Body of pancreas (tissue), 4 donors: ENCODE data around the gene MOBP.

Source experiments
- POLR2A ChIP-seq, 3 donors: fragments of 450-650 bp; IDR thresholded peaks; one replicate each; pipeline ENCODE4 v1.6.1; 2016; ENCODE audit warnings: antibody characterized with exemption in 3 of 3, mild to moderate bottlenecking in 2 of 3
- TF ChIP-seq, protein P1 (sequence below), 7 experiments: fragments of 450-650 bp in 4 of 7; fragments of 200-600 bp in 3 of 7; sonication (generic) in 3 of 7; IDR thresholded peaks; one replicate each; pipeline ENCODE4 v1.5.1; 2016 to 2019; ENCODE audit warnings: antibody characterized with exemption in 7 of 7

DNA sequence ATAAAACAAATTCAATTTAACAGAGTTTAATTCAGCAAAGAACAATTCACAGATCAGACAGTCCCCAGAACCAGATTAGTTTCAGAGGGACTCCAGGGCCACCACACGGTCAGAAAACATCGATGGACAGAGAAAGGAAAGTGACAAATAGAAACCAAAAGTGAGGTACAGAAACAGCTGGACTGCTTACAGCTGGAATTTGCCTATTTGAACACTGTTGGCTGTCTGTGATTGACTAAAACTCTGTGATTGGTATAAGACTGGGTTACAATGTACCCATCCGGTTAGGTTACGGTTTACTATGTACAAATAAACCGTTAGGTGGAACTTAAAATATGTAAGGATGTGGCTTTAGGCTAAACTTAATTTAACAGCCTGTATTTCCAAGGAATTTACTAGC lies 30.3 kb downstream of the MOBP start:
- TF ChIP-seq, protein P1, sequence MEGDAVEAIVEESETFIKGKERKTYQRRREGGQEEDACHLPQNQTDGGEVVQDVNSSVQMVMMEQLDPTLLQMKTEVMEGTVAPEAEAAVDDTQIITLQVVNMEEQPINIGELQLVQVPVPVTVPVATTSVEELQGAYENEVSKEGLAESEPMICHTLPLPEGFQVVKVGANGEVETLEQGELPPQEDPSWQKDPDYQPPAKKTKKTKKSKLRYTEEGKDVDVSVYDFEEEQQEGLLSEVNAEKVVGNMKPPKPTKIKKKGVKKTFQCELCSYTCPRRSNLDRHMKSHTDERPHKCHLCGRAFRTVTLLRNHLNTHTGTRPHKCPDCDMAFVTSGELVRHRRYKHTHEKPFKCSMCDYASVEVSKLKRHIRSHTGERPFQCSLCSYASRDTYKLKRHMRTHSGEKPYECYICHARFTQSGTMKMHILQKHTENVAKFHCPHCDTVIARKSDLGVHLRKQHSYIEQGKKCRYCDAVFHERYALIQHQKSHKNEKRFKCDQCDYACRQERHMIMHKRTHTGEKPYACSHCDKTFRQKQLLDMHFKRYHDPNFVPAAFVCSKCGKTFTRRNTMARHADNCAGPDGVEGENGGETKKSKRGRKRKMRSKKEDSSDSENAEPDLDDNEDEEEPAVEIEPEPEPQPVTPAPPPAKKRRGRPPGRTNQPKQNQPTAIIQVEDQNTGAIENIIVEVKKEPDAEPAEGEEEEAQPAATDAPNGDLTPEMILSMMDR (IDR thresholded peaks at IDR 0.05) = no peak
- TF ChIP-seq POLR2A (IDR thresholded peaks at IDR 0.05) = no peak
